Measurements from ENCODE around the gene AMDHD2. TPM values are rescaled to one million over a fixed set of nuclear protein-coding genes. Genes with fewer than 3 reads are reported as not detected.

Gene AMDHD2
- total RNA-seq, 1 donor from 2014 or later: 45.3 TPM

DNA sequence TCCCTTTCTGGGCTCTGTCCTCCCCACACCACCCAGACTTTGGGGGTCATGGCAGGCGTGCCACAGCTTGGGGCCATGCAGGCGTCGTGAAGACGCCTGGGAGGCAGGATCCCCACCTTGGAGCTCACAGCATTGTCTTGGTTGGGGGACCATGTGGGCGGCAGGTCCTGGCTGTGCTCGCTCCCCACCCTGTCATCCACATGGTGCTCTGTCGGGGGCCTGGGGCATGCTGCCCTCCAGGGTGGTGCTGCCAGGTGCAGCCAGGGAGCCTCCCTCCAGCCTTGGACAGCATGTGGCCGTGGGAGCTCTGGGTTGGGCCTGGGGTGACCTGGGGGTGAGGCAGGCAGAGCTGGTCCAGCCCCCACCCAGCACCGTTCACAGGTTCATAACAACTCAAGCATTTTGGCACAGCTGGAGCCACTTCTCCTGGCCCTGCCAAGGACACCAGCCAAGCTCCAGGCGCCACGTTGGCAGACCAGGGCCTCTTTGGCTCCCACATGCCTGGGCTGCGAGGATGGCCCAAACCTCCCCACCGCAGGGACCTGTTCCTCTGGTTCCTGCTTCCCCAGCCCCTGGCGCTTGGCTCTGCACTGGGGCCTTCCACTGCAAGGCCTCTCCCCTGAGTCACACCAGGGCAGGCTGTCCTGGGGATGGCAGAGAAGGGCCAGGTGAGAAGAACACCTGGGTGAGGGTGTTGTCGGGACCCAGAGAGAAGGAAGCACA, 21.5 kb upstream of the AMDHD2 start:
- DNase-seq (ENCODE audit: low spot score): no peak

DNA sequence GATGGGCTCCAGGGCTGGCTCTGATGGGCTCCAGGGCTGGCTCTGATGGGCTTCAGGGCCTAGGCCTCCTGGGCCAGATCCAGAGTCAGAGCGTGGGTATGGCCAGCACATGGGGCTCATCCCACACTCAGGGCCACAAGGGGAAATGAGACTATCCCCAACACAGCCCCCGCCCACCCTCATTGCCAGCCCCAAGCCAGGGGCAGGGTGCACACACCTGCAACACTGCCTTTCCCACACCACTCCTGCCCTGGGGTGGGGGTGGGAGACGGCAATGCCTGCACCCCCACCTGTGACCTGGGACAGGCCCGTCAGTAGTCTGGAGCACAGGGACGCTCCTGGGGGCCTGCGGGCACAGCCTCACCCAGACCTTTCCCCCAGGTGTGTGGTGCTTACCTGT, 20.7 kb upstream of the AMDHD2 start:
- no peak for DNase-seq (ENCODE audit: low spot score)

DNA sequence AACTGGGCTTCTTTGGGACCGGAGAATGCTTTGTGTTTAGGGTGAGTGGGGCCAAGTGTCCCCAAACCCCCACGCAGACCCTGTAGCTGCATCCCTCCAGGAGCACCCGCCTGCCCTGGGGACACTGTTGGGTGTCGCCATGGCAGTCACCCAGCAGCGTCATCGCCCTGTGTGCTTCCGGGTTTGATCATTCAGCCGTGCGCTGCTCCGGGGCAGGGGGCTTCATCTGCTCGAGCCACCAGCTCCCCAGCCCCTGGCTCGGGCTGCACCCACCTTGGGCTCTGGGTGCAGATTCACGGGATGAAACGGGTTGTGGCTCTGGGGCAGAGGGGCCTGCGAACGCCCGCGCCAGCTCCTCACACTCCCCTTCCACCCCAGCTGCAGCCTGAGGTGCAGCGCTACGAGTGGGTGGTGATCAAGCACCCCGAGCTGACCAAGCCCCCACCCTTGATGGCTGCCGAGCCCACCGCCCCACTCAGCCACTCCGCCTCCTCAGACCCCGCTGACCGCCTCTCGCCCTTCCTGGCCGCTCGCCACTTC, 20.2 kb upstream of the AMDHD2 start:
- no peak for DNase-seq (ENCODE audit: low spot score)

DNA sequence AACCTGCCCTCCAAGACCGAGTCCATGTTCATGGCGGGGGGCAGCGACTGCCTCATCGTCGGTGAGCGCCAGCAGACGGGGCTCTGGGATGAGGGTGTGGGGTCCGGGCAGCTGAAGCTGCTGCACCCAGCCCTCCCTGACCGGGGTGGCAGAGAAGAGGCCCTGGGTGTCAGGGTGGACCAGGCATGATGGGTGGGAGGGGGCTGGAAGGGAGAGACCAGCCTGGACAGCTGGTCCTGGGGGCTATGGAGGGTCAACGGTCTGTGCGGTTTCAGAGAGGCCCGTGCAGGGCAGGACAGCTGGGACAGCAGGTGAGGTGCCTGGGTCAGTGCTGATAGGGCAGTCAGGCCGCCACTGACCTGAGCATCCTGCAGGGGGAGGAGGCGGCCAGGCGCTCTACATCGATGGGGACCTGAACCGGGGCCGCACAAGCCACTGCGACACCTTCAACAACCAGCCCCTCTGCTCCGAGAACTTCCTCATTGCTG, 19.7 kb upstream of the AMDHD2 start:
- DNase-seq (ENCODE audit: low spot score): no peak

DNA sequence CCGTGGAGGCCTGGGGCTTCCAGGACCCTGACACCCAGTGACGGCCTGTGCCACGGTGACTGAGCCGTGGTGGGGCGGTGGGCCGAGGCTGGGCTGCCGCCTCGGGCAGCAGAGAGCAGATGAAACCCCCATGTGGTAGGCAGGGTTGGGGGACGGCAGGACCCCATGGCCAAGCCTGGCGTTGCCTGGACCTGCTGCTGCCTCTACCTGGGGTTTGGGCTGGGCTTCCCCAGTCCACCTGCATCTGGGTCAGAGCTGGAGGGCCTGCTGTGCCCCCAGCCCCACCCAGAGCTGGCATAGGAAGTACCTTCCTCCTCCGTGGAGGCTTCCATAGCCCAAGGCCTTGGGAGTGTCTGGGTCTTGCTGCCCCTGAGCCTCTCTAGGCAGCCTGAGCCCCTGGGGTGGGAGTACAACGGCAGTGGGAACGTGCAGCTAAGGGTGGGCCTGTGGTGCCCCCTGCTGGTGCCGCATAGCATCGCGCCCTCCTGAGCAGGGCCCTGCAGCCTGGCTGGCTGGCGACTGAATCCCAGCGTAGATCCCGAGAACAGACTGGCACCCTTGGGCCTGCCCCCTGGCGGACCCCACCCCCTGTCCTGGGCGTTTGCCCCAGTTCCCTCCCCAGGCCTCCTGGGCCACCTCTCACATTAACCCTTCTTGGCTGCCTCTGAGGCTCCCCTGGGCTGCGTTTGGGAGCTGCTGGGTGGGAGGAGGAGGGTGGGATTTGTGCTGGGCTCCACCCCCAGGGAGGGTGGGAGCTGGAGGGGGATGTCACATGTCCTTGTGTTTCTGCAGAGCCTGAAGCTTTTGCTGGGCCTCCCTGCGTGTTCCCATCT, 19.0 kb upstream of the AMDHD2 start:
- peak; percentile 94 for DNase-seq (ENCODE audit: low spot score)

DNA sequence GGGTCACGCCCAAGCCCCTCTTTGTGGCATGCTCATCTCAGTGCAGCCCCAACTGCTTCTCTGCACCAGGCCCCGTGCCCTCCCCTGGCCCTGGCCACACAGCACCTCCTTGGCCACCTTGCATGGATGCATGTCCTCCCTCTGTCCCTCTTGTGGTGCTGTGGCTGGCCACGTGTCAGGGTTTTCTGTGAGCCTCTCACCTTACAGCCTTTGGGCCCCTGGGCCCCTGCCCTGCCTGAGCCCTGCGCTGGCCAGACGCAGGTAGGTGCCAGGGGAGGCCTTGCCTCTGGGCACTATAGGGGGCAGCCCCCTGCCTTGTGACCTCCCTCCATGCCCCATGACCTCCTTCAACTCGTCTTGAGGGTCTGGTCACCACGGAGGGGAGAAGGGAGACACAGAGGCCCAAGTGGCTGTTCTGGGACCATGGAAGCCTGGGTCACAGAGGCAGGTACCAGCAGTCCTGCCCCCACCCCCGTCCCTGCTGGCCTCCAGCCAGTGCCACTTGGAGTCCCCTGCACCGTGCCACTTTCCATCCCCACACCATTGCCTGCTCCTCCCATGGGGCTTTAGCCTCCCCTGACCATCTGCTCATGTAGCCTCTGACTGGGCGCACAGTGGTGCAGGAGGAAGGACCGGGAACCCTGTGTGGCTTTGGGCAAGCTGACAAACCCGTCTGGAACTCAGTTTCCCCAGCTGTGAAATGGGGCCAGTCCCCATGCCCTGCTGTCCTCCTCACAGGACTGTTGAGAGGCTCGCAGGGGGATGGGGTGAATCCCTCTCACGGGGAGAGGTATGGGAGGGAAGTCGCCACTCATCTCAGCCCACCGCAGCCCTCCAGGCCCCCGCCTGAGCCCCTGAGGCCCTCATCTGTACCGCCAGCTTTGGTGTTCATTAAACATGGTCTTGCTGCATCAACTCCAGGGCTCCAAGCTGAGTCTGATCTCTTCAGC, 17.9 kb upstream of the AMDHD2 start:
- no peak for DNase-seq (ENCODE audit: low spot score)

DNA sequence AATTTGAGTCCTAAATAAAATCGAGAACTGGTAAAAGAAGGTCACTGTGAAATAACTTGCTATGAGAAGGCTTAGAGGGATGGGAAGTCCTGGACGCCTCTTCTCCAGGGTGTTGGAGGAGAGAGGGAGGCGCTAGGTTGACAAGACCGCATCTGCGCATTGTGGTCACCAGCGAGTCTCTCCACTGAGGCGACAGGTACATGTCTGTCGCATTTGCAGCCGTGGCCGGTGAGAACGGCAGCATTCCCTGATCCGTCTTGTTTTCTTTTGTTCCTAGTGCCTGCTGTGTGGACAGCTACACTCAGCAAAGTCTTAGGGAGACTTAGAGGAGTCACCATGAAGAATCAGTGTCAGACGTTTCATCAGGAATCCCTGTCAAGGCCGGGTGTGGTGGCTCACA, 14.5 kb upstream of the AMDHD2 start:
- DNase-seq (ENCODE audit: low spot score): no peak

DNA sequence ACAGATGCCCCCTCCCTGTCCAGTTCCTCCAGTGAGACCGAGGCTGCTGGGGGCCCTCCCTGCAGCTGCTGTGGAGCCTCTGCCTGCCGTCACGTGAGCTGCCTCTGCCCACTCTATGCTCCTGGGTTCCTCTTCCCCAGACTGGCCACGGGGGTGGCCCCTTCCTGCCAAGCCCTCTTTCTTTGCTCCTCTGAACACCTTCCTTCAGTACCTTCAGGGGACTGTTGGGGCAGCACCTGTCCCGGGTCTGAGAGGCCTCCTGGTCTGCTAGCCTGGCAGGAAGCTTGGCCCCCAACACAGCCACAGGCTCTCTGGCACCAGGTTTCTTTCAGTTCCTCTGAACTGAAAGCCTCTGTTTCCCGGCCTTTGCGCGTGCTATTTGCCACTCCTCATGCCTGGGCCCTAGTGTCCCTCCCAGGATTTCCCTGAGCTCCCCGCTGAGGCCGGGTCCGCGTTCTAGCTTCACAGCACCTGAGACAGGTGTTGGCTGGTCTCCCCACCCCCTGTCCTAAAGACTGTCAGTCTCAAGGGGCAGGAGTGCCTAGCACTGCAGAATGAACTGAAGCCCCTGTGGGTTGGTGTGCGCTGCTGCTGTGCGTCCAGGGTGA, 13.0 kb upstream of the AMDHD2 start:
- DNase-seq (ENCODE audit: low spot score): no peak

DNA sequence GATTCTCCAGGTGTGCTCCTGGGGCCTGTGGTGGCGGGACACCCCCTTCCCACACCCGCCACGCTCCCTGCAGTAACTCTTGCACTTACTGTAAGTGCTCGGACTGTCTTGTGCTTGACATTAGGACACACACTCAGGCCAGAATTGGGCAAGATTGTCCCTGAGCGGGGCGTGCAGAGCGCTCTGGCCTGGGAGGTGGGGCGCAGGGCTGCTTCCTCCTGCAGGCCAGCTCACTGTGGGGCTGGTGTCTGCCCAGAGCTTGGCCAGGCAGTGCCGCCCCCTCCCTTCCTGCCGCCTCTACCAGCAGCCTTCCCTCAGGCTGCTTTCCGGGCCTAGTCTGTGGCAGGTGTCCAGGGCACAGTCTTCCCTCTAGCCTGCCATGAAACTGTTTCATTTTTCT, 12.5 kb upstream of the AMDHD2 start:
- DNase-seq (ENCODE audit: low spot score): no peak

DNA sequence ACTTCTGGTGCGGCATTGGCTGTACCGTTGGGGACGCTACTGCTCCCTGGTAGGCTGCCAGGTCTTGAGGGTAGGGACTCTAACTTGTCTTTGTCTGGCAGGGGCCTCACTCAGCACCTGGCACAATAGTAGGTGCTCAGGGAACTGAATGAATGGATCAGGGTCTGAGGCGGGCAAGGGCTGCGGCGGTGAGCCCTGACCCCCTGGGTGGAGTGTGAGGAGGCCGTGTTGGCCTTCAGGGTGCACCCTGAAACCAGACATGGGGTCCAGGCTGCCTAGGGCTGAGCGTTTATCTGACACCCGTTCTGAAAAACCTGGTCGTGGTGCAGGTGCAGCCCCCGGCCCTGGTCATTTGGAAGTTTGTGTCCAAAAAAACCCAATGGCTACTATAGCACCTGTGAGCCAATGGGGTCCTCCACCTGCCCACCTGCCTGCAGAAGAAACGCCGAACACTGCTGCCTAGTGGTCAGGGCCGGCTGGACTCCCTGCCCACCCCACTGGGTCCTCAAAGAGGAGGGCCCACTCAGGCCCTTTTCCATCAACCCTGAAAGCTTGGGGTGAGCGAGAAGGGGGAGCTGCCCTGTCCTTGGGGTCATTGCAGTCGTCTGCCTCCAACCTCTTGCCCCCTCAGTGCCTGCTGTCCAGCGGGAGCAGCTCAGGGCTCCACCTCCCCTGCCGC, 11.3 kb upstream of the AMDHD2 start:
- no peak for DNase-seq (ENCODE audit: low spot score)

DNA sequence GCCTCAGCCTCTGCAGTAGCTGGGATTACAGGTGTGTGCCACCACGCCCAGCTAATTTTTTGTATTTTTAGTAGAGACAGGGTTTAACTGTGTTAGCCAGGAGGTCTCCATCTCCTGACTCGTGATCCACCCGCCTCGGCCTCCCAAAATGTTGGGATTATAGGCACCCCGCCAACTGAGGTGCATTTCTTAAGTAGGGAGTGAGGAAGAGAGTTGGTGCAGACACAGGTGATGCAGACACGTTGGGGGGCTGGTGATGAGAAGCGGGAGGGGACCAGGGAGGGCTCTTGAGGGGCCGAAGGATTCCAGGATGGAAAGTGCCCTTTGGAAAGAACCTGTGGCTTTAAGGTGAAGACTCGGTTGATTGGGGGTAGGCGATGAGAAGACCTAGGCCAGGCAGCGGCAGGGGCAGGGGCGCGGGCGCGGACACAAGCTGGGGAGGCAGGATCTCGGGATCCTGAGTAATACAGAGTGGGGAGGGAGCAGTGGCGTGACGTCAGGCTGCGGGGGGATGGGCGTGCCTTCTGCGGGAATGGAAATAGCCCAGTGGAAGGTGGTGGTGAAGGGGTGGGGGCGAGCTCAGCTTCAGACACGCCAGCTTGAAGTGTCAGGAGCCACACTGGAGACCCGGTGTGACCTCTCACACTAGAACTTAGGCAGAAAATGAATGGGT, 8.9 kb upstream of the AMDHD2 start:
- no peak for DNase-seq (ENCODE audit: low spot score)

DNA sequence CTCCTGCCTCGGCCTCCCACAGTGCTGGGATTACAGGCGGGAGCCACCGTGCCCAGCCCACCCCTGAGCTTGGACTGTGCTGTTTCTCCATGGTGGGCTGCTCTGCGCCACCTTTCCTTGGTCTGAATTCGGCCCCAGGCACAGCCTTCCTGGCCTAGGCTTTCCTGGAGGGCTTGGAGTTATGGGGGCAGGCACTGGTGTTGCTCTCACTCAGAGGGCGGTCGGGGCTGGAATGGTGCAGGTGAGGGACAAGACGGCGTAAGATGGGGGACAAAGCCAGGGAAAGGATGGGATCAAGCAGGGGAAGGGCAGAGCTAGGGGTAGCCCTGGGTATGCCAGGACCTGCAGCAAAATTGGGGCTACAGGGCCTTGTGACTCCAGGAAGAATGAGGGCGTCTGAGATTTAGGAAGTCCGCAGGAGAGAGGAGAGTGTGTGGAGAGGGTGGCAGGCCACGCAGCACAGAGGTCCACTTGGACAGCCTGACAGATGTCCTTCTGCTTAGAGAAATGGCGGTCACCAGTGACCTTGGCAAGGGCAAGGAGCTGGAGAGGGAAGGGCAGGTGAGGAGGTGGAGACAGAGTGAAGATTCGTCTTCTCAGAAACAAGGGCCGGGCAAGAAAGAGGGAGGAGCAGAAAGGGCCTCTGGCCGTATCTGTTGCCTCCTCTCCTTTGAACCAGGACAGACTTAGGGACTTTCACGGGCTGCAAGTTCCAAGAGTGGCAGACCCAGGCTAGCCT, 8.0 kb upstream of the AMDHD2 start:
- no peak for DNase-seq (ENCODE audit: low spot score)

DNA sequence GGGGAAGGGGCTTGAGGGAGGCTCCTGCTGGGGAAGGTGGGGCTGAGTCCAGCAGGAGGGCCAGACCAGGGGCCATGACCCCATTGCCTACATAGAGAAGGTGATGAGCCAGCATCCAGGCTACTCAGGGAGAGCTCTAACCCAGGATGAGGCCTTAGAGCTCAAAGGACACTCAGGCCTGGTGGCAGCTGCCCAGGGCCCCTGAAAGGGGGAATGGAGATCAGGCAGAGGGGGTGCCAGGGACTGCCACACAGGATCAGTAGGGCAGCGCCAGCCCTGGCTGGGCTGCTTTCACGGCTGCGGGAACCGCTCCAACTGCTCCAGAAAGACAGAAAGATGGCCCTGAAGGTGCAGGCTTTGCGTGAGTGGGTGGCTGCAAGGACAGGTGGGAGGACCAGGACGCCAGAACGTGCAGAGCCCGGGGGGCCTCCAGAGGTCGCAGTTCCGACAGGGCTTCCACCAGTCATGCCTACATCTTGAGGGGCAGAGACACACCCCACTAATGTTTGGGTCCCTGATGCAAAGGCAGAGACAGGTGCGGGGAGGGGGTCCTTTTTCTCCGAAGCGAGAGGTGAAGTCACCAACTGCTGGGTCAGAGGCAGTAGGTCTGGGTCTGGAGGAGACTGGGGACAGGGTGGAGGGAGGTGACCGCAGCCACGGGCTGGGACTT, 7.3 kb upstream of the AMDHD2 start:
- DNase-seq (ENCODE audit: low spot score): no peak

DNA sequence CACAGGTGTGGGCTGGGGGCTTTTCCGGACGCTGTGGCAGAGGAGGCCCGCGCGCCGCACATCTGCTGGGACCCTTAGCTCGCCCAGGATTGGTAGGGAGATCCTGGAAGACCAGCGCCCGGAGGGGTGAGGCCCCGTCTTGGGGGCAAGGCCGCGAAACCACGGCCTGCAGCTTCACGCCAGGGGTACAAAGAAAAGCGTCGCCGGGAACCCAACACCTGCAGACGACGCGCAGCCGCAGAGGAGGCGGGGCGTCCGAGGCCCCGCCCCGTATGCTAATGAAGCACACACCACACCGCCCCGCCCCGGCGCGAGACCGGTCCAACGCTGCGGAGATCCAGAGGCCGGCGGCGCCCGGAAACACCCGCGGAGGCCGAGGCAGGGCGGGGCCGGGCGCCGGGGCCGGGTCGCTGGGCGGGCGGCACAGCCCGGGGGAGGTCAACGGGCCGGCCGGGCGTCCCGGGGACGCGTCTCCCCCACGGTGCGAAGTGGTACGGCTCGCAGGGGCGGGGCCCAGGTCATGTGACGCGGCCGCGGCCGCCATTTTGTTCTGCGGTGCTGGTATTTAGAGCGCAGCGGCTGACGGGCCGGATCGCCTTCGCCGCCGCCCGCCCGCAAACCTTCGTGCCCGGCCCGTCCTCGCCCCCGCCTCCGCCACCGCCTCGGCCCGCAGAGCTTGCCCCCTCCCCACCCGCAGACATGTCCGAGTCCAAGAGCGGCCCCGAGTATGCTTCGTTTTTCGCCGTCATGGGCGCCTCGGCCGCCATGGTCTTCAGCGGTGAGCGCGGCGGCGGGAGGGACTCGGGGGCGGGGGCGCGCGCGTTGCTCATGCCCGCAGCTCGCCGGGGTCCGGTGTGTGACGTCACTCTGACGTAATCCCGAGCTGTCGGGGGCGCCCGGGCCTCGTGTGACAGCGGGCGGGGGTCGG, 6.5 kb upstream of the AMDHD2 start, which contains the start of gene ATP6V0C:
TSS of gene ATP6V0C (plus strand) at position 548 of the 928 bp plus-strand sequence. CDS start at position 700, 152 bp downstream.
- DNase-seq (ENCODE audit: low spot score): peak; percentile 97

DNA sequence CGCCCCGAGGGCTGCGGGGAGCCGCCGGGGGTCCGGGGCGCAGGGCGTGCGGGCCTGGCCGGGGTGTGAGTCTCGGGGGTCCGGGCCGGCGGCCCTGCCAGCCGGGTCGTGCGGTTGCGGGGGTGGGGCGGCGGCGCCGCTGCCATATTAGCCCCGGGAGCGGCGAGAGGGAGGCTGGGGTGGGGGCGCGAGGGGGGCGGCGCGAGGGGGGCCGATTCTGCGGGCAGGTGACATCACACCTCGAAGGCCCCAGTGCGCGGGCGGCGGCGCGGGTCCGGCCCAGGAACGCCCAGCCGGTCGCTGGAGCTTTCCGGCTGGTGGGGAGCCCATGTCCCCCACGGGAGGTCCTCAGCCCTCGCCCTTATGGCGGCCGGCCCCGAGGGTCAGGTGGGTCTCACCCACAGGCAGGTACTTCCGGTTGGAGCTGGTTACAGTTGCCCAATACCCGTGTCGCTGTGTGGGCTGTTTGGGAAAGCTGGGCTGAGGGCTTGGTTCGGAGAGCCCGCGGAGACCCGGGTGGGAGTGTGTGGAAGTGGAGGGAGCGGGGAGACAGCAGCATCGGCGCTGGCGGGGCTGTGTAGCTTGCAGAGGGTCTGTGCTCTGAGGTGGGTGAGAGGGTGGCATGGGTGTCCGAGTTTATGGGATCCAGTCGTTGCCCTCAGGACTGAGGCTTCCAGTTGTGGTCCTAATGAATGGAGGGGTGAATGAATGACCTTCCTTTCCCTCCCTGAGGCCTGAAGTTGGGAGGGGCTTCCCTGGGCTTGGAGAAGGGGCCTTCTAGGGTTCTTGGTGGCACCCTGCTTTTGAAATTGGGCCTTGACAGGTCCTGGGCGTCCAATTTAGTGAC, 5.6 kb upstream of the AMDHD2 start:
- DNase-seq (ENCODE audit: low spot score): no peak
